Left lung (tissue), 10 donors: ENCODE measurements around the gene ATXN2. TPM values are rescaled to one million over a fixed set of nuclear protein-coding genes. Genes with fewer than 3 reads are reported as not detected.

Experiments
- ATAC-seq: fragments of 200-7000 bp; cut with Tn5 transposase; one replicate; pipeline ENCODE4 v1.9.1; 2020; ENCODE audit warnings: moderate library complexity
- DNase-seq, 4 donors: peaks; one replicate each; pipeline ENCODE4 v3.0.0-alpha.2; 2013 to 2020
- H3K27ac ChIP-seq, 2 donors: fragments of 200-600 bp; sonication (generic) in 1 of 2; one replicate each; pipeline versions ENCODE4 v1.5.0 to v1.8.0; 2020 to 2021
- H3K27me3 ChIP-seq, 2 donors: fragments of 200-600 bp; sonication (generic) in 1 of 2; one replicate each; pipeline versions ENCODE4 v1.5.0 to v1.8.0; 2020 to 2021
- H3K36me3 ChIP-seq, 2 donors: fragments of 200-600 bp; sonication (generic) in 1 of 2; one replicate each; pipeline versions ENCODE4 v1.5.0 to v1.8.0; 2020 to 2021
- H3K4me1 ChIP-seq, 2 donors: fragments of 200-600 bp; one replicate each; pipeline ENCODE4 v1.8.0; 2021
- H3K4me3 ChIP-seq, 2 donors: fragments of 200-600 bp; sonication (generic) in 1 of 2; one replicate each; pipeline versions ENCODE4 v1.5.0 to v1.8.0; 2020 to 2021; ENCODE audit warnings: mild to moderate bottlenecking in 1 of 2
- H3K9me3 ChIP-seq, 2 donors: fragments of 200-600 bp; sonication (generic) in 1 of 2; one replicate each; pipeline versions ENCODE4 v1.5.0 to v1.8.0; 2020 to 2021
- CTCF ChIP-seq, 2 donors: fragments of 200-600 bp; sonication (generic) in 1 of 2; IDR thresholded peaks; one replicate each; pipeline versions ENCODE4 v1.5.0 to v1.8.0; 2021; ENCODE audit warnings: antibody characterized with exemption in 2 of 2
- intact Hi-C, 2 donors: fragments of 100-400 bp; cut with DNase I; formaldehyde crosslinking; loops; one replicate each; pipeline versions ENCODE4 v1.11.2 to v1.14.2; 2022
- polyA plus RNA-seq, 6 donors: library from polyadenylated mRNA; unstranded; fragments of 120-200 nt; gene quantifications; one replicate each; pipeline ENCODE4 v1.2.1, GENCODE V29; 2013; ENCODE audit not compliant: insufficient read length in 6 of 6
- total RNA-seq, 2 donors: library from RNA; stranded (reverse); fragmentation: NEBNext Ultra II Directional; extraction: Animal tissue kit (Norgen Biotek cat#: 25700); gene quantifications; one replicate each; pipeline ENCODE4 v1.2.1, GENCODE V29; 2021
- donor health status: DM: no; HTN: yes; CAD: no.
- donor health status: DM: no; HTN: no; CAD: no.

ATXN2 gene
- total and polyA plus RNA-seq, 8 donors: 60.9 to 90.2 (median 72.2) TPM

GRCh38 chr12:111438481-111438880 lies 160.6 kb downstream of the ATXN2 start:
- DNase-seq (peak in 1 of 4 donors; percentile 85), ATAC-seq (peak; percentile 1)
- Histone ChIP-seq H3K4me1 (peaks cover 23 to 100% of the 10 kb centered on the region in 2 donors), H3K4me3 (no peak overlapping the region), H3K9me3 (no peaks in the 10 kb centered on the region), H3K36me3 (peaks cover 0 to 24% of the 10 kb centered on the region in 2 donors), H3K27ac (peak overlapping the region; percentile 44 to 68), H3K27me3 (no peaks in the 10 kb centered on the region)
- intact Hi-C loops: no loop called here
- no peak for TF ChIP-seq CTCF (IDR thresholded peaks at IDR 0.05)

GRCh38 chr12:111437816-111438454 lies 161.2 kb downstream of the ATXN2 start:
- Histone ChIP-seq H3K4me1 (peaks cover 21 to 100% of the 10 kb centered on the region in 2 donors), H3K4me3 (no peak overlapping the region), H3K9me3 (no peaks in the 10 kb centered on the region), H3K27ac (peak overlapping the region; percentile 44 to 68), H3K27me3 (no peaks in the 10 kb centered on the region), H3K36me3 (peaks cover 0 to 18% of the 10 kb centered on the region in 2 donors)
- DNase-seq (peak in 1 of 4 donors; percentile 81), ATAC-seq (peak; percentile 44)
- no peak for TF ChIP-seq CTCF (IDR thresholded peaks at IDR 0.05)
- intact Hi-C loops: no loop called here

GRCh38 chr12:111436811-111437210 lies 162.3 kb downstream of the ATXN2 start:
- Histone ChIP-seq H3K27ac (peak overlapping the region in 1 of 2 donors; percentile 68), H3K36me3 (peaks cover 0 to 11% of the 10 kb centered on the region in 2 donors), H3K4me1 (peaks cover 26 to 100% of the 10 kb centered on the region in 2 donors), H3K27me3 (no peaks in the 10 kb centered on the region), H3K4me3 (no peak overlapping the region), H3K9me3 (no peaks in the 10 kb centered on the region)
- ATAC-seq: no peak
- intact Hi-C loops: no loop called here
- no peak for TF ChIP-seq CTCF (IDR thresholded peaks at IDR 0.05)
- DNase-seq: no peak

GRCh38 chr12:111436266-111436665 lies 162.8 kb downstream of the ATXN2 start:
- intact Hi-C loops: no loop called here
- Histone ChIP-seq H3K4me3 (no peak overlapping the region), H3K27me3 (no peaks in the 10 kb centered on the region), H3K4me1 (peaks cover 32 to 100% of the 10 kb centered on the region in 2 donors), H3K27ac (peak overlapping the region in 1 of 2 donors; percentile 68), H3K9me3 (no peaks in the 10 kb centered on the region), H3K36me3 (peaks cover 0 to 11% of the 10 kb centered on the region in 2 donors)
- no peak for TF ChIP-seq CTCF (IDR thresholded peaks at IDR 0.05)
- DNase-seq (no peak), ATAC-seq (no peak)

GRCh38 chr12:111435661-111436201 lies 163.4 kb downstream of the ATXN2 start:
- no peak overlapping the region for H3K4me3 ChIP-seq
- no peak for ATAC-seq
- H3K27ac ChIP-seq: peak overlapping the region in 1 of 2 donors; percentile 64
- H3K36me3 ChIP-seq: peaks cover 0 to 10% of the 10 kb centered on the region in 2 donors
- no peaks in the 10 kb centered on the region for H3K9me3 ChIP-seq
- no peaks in the 10 kb centered on the region for H3K27me3 ChIP-seq
- DNase-seq: no peak
- intact Hi-C loops: no loop called here
- TF ChIP-seq CTCF (IDR thresholded peaks at IDR 0.05): no peak
- H3K4me1 ChIP-seq: peaks cover 37 to 100% of the 10 kb centered on the region in 2 donors
